ENCODE data around the gene CHAT. TPM values are rescaled to one million over a fixed set of nuclear protein-coding genes. Genes with fewer than 3 reads are reported as not detected.
"Not testable (repeated sequence)": the region's sequence is repeated elsewhere in the genome, so short reads cannot be mapped to it uniquely, and the experiment has no call there.

CHAT gene
- total RNA-seq, 1 experiment from 2014 or later = not detected

- no peaks in the 10 kb centered on the region for H3K4me1 Mint-ChIP-seq (ENCODE audit: insufficient read depth, unreplicated experiment)
- H3K9me3 Mint-ChIP-seq (ENCODE audit: unreplicated experiment) = no peaks in the 10 kb centered on the region
- peaks cover 28% of the 10 kb centered on the region for H3K27me3 Mint-ChIP-seq (ENCODE audit: insufficient read depth, unreplicated experiment)
- no peak overlapping the region for H3K27ac Mint-ChIP-seq (ENCODE audit: low read depth, unreplicated experiment)
- ChIA-PET POLR2A (no interaction called here), CTCF (no interaction called here)
- BruUV-seq (replicated peaks) = no TSS peak
- intact Hi-C loops (cut with micrococcal nuclease) = no loop called here
- DNase-seq (ENCODE audit: unreplicated experiment) = peak; percentile 2
- H3K4me3 Mint-ChIP-seq (ENCODE audit: unreplicated experiment) = no peak overlapping the region
- no peak for TF ChIP-seq CTCF (IDR thresholded peaks at IDR 0.05; ENCODE audit: unreplicated experiment)
- no peaks in the 10 kb centered on the region for H3K36me3 Mint-ChIP-seq (ENCODE audit: insufficient read depth, unreplicated experiment)
These were observed 54.2 kb downstream of the CHAT start for GRCh38 chr10:49667991-49668390.

GRCh38 chr10:49668684-49669083 is 54.8 kb downstream of the CHAT start:
- no peak for TF ChIP-seq CTCF (IDR thresholded peaks at IDR 0.05; ENCODE audit: unreplicated experiment)
- H3K9me3 Mint-ChIP-seq (ENCODE audit: unreplicated experiment) = no peaks in the 10 kb centered on the region
- H3K4me1 Mint-ChIP-seq (ENCODE audit: insufficient read depth, unreplicated experiment) = no peaks in the 10 kb centered on the region
- ChIA-PET CTCF (interaction anchor here (0.6 kb wide), 1 partner anchor 18 kb away, joined by 5 read pairs; no protein-coding TSS in a partner anchor), POLR2A (no interaction called here)
- H3K27ac Mint-ChIP-seq (ENCODE audit: low read depth, unreplicated experiment) = no peak overlapping the region
- no peak overlapping the region for H3K4me3 Mint-ChIP-seq (ENCODE audit: unreplicated experiment)
- intact Hi-C loops (cut with micrococcal nuclease) = no loop called here
- peaks cover 35% of the 10 kb centered on the region for H3K27me3 Mint-ChIP-seq (ENCODE audit: insufficient read depth, unreplicated experiment)
- no peak for DNase-seq (ENCODE audit: unreplicated experiment)
- H3K36me3 Mint-ChIP-seq (ENCODE audit: insufficient read depth, unreplicated experiment) = no peaks in the 10 kb centered on the region
- BruUV-seq (replicated peaks) = no TSS peak

- Mint-ChIP-seq H3K27me3 (ENCODE audit: insufficient read depth, unreplicated experiment) (peaks cover 71% of the 10 kb centered on the region), H3K4me1 (ENCODE audit: insufficient read depth, unreplicated experiment) (no peaks in the 10 kb centered on the region), H3K27ac (ENCODE audit: low read depth, unreplicated experiment) (no peak overlapping the region), H3K36me3 (ENCODE audit: insufficient read depth, unreplicated experiment) (no peaks in the 10 kb centered on the region), H3K9me3 (ENCODE audit: unreplicated experiment) (no peaks in the 10 kb centered on the region), H3K4me3 (ENCODE audit: unreplicated experiment) (no peak overlapping the region)
- intact Hi-C loops (cut with micrococcal nuclease) = no loop called here
- ChIA-PET CTCF (no interaction called here), POLR2A (no interaction called here)
- no peak for DNase-seq (ENCODE audit: unreplicated experiment)
- no peak for TF ChIP-seq CTCF (IDR thresholded peaks at IDR 0.05; ENCODE audit: unreplicated experiment)
- no TSS peak for BruUV-seq (replicated peaks)
These were observed 65.1 kb downstream of the CHAT start for GRCh38 chr10:49678827-49679479.

GRCh38 chr10:49679480-49679893 is 65.7 kb downstream of the CHAT start, which contains the start of gene C10orf53:
Gene C10orf53 (plus strand): TSS chr10:49679651. CDS start chr10:49679698, 47 bp downstream.
- POLR2A ChIA-PET = no interaction called here
- Mint-ChIP-seq H3K4me1 (ENCODE audit: insufficient read depth, unreplicated experiment) (no peaks in the 10 kb centered on the region), H3K27me3 (ENCODE audit: insufficient read depth, unreplicated experiment) (peaks cover 66% of the 10 kb centered on the region), H3K9me3 (ENCODE audit: unreplicated experiment) (no peaks in the 10 kb centered on the region), H3K36me3 (ENCODE audit: insufficient read depth, unreplicated experiment) (no peaks in the 10 kb centered on the region), H3K4me3 (ENCODE audit: unreplicated experiment) (no peak within 1 kb of the TSS), H3K27ac (ENCODE audit: low read depth, unreplicated experiment) (no peak within 1 kb of the TSS)
- no TSS peak for BruUV-seq (replicated peaks)
- CTCF ChIA-PET = no interaction called here
- no peak for TF ChIP-seq CTCF (IDR thresholded peaks at IDR 0.05; ENCODE audit: unreplicated experiment)
- intact Hi-C loops (cut with micrococcal nuclease) = no loop called here
- DNase-seq (ENCODE audit: unreplicated experiment) = no peak

- H3K4me3 Mint-ChIP-seq (ENCODE audit: unreplicated experiment); H3K36me3 Mint-ChIP-seq (ENCODE audit: insufficient read depth, unreplicated experiment); DNase-seq (ENCODE audit: unreplicated experiment); POLR2A ChIA-PET; H3K9me3 Mint-ChIP-seq (ENCODE audit: unreplicated experiment); H3K4me1 Mint-ChIP-seq (ENCODE audit: insufficient read depth, unreplicated experiment); intact Hi-C loops (cut with micrococcal nuclease); H3K27ac Mint-ChIP-seq (ENCODE audit: low read depth, unreplicated experiment); BruUV-seq (replicated peaks): not testable (repeated sequence)
- H3K27me3 Mint-ChIP-seq (ENCODE audit: insufficient read depth, unreplicated experiment) = peaks cover 47% of the 10 kb centered on the region
- CTCF ChIA-PET = interaction anchor here (1.1 kb wide), 1 partner anchor 22 kb away, joined by 3 read pairs; no protein-coding TSS in a partner anchor
These were observed 68.6 kb downstream of the CHAT start for GRCh38 chr10:49682449-49682848.

Measured in MCF 10A (cell line).